ENCODE results near the gene WNT3A.

DNA sequence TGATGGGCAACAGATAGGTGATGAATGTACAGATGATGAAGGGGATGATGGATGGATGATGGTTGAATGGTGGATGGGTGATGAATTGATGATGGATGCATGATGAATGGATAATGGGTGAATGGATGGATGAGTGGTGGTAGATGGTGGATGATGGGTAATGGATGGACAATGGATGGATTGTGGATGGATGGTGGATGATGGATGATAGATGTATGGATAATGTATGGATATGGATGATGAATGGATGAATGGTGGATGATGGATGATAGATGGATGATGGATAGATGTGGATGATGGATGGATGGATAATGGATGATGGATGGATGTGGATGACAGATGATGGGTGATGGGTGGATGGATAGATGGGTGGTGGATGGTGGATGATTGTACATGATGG lies 35.7 kb downstream of the WNT3A start:
- TF ChIP-seq POLR2AphosphoS5 (IDR thresholded peaks at IDR 0.05; ENCODE audit: borderline replicate concordance, low read depth, low read length) (no peak), EZH2 (IDR thresholded peaks at IDR 0.05) (no peak), FOXP2 (optimal IDR thresholded peaks at IDR 0.05; ENCODE audit: control extremely low read depth, extremely low read length, insufficient read depth) (no peak)
